Endothelial cell (in vitro differentiated cells): ENCODE data around the gene CHD6. TPM values are rescaled to one million over a fixed set of nuclear protein-coding genes. Genes with fewer than 3 reads are reported as not detected.

Source experiments
- DNase-seq: peaks from one replicate; pipeline ENCODE4 v3.0.0; 2021; ENCODE audit warnings: low spot score
- H3K27ac Mint-ChIP-seq: one replicate; pipeline ENCODE4 v1.8.0; 2021; ENCODE audit warnings: mixed read lengths, inconsistent platforms; ENCODE audit not compliant: unreplicated experiment
- H3K27me3 Mint-ChIP-seq: one replicate; pipeline ENCODE4 v1.8.0; 2021; ENCODE audit warnings: mild to moderate bottlenecking, moderate library complexity, mixed read lengths, inconsistent platforms; ENCODE audit not compliant: unreplicated experiment
- H3K36me3 Mint-ChIP-seq: one replicate; pipeline ENCODE4 v1.8.0; 2021; ENCODE audit warnings: mild to moderate bottlenecking, low read depth, mixed read lengths, inconsistent platforms; ENCODE audit not compliant: unreplicated experiment
- H3K4me1 Mint-ChIP-seq: one replicate; pipeline ENCODE4 v1.8.0; 2021; ENCODE audit warnings: mild to moderate bottlenecking, mixed read lengths, inconsistent platforms; ENCODE audit not compliant: unreplicated experiment
- H3K4me3 Mint-ChIP-seq: one replicate; pipeline ENCODE4 v1.8.0; 2021; ENCODE audit warnings: mild to moderate bottlenecking, mixed read lengths, inconsistent platforms; ENCODE audit not compliant: unreplicated experiment
- H3K9me3 Mint-ChIP-seq: one replicate; pipeline ENCODE4 v1.8.0; 2021; ENCODE audit warnings: mixed read lengths, inconsistent platforms; ENCODE audit not compliant: unreplicated experiment
- CTCF ChIP-seq: fragments of 200-600 bp; sonication (generic); IDR thresholded peaks from one replicate; pipeline ENCODE4 v1.5.0; 2021; ENCODE audit warnings: antibody characterized with exemption; ENCODE audit not compliant: unreplicated experiment
- total RNA-seq: library from RNA; stranded (reverse); fragmentation: NEBNext Ultra II Directional; extraction: Animal tissue kit (Norgen Biotek cat#: 25700); gene quantifications from one replicate; pipeline ENCODE4 v1.2.1, GENCODE V29; 2021; ENCODE audit not compliant: unreplicated experiment

The CHD6 gene
- total RNA-seq, 1 donor from 2014 or later, result 71.8 TPM

- Mint-ChIP-seq H3K27me3 (no peaks in the 10 kb centered on the region), H3K27ac (no peak overlapping the region), H3K36me3 (peaks cover 16% of the 10 kb centered on the region), H3K4me3 (no peak overlapping the region), H3K9me3 (no peaks in the 10 kb centered on the region), H3K4me1 (no peaks in the 10 kb centered on the region)
- DNase-seq, result no peak
- TF ChIP-seq CTCF, result no peak
These were observed 190.3 kb downstream of the CHD6 start for GRCh38 chr20:41427833-41428232.

- Mint-ChIP-seq H3K4me1 (no peaks in the 10 kb centered on the region), H3K27ac (no peak overlapping the region), H3K27me3 (peaks cover 2% of the 10 kb centered on the region), H3K9me3 (no peaks in the 10 kb centered on the region), H3K4me3 (no peak overlapping the region), H3K36me3 (peaks cover 23% of the 10 kb centered on the region)
- no peak for TF ChIP-seq CTCF
- DNase-seq, result no peak
These were observed 191.2 kb downstream of the CHD6 start for GRCh38 chr20:41426976-41427375.

DNA sequence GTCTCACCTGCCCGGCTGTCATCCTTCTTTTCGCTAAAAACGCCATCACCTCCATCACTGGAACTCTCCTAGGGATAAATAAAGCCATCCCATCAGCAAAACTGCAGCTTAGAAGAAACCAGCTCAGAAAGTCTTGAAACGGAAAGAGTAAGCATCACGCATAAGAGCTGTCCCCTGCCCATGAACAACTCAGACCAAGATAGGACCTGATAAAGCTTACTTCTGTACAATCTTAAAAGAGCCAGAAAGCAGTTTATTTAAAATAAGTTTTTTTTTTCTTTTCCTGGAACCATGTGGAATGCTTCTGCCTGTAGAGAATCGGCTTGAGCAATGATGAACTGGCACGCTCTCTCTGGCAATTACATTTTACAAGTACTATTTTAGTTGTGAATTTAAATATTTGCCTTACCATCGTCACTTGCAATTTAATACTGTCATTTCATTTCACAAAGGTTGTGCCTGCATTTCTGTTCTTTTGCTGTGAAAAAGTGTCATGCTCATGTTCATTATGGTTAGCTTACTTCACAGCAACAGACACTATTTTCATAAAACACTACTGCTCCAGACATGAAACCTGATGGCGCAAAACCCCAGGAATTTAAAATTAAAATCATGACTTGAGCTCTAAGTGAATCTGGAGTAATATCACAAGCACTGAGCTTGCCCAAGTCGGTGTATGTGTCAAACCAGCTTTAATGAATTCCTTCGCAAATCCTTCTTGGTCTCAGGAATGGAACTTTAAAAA lies 191.9 kb downstream of the CHD6 start:
- H3K4me3 Mint-ChIP-seq, result no peak overlapping the region
- no peaks in the 10 kb centered on the region for H3K9me3 Mint-ChIP-seq
- peak overlapping the region; percentile 46 for H3K27ac Mint-ChIP-seq
- peaks cover 2% of the 10 kb centered on the region for H3K27me3 Mint-ChIP-seq
- no peak for DNase-seq
- H3K36me3 Mint-ChIP-seq, result peaks cover 30% of the 10 kb centered on the region
- TF ChIP-seq CTCF, result no peak
- no peaks in the 10 kb centered on the region for H3K4me1 Mint-ChIP-seq

- H3K27me3 Mint-ChIP-seq, result peaks cover 2% of the 10 kb centered on the region
- H3K4me1 Mint-ChIP-seq, result no peaks in the 10 kb centered on the region
- no peak overlapping the region for H3K4me3 Mint-ChIP-seq
- H3K36me3 Mint-ChIP-seq, result peaks cover 39% of the 10 kb centered on the region
- no peaks in the 10 kb centered on the region for H3K9me3 Mint-ChIP-seq
- DNase-seq, result no peak
- no peak overlapping the region for H3K27ac Mint-ChIP-seq
- TF ChIP-seq CTCF, result no peak
These were observed 192.8 kb downstream of the CHD6 start for GRCh38 chr20:41425180-41425884.

GRCh38 chr20:41424546-41424945 lies 193.6 kb downstream of the CHD6 start:
- TF ChIP-seq CTCF, result no peak
- H3K9me3 Mint-ChIP-seq, result no peaks in the 10 kb centered on the region
- DNase-seq, result no peak
- peaks cover 42% of the 10 kb centered on the region for H3K36me3 Mint-ChIP-seq
- H3K4me3 Mint-ChIP-seq, result no peak overlapping the region
- no peaks in the 10 kb centered on the region for H3K4me1 Mint-ChIP-seq
- peaks cover 2% of the 10 kb centered on the region for H3K27me3 Mint-ChIP-seq
- H3K27ac Mint-ChIP-seq, result no peak overlapping the region
